ENCODE results near the gene SLC39A12.

DNA sequence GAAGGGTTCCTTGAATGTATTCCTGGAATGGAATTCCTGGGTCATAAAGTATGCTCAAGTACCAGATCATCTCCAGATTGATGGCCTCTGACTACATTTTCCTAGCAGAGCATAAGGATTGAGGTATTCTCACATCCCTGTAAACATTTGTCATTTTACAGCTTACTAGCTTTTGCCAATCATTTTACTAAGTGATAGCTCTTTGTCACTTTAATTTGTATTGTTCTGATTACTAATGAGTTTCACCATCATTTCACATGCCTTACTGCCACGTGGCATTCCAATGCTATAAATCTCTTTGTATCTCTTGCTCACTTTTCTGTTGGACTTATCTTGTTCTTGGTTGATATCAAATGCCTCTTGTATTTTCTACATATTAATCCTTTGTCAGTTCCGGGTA, 119.9 kb downstream of the SLC39A12 start:
- TF ChIP-seq CTCF (IDR thresholded peaks at IDR 0.05 in 4 of 5, conservative IDR thresholded peaks at IDR 0.05 in 1 of 5) (no peak), POLR2A (IDR thresholded peaks at IDR 0.05) (no peak)
